ENCODE results near the gene DENND5B.

DNA sequence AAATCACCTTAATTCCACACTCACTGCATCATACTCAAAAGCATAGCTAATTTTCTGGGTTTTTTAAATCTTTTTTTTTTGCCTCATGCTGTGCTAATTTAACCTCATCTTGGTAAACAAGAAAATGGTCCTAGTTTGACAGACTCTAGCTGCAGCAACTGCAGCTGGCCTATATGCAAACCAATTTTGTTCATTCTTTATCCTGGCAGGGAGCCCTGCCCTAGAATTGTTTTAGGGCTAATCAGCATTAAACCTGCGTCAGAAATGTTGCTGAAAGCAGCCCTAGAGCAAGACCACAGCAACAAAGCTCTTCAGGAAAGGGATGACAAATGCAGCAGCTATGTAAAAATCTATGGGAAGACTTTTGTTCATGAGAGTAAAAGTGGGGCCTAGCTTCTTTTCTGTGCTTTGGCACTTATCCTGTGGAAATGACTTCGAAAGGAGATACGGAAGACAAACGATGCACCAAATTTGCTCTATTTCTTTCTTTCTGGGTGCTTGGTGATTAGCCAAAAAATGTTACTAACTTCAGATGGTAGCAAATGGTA is 72.2 kb downstream of the DENND5B start:
- TF ChIP-seq, protein P1, sequence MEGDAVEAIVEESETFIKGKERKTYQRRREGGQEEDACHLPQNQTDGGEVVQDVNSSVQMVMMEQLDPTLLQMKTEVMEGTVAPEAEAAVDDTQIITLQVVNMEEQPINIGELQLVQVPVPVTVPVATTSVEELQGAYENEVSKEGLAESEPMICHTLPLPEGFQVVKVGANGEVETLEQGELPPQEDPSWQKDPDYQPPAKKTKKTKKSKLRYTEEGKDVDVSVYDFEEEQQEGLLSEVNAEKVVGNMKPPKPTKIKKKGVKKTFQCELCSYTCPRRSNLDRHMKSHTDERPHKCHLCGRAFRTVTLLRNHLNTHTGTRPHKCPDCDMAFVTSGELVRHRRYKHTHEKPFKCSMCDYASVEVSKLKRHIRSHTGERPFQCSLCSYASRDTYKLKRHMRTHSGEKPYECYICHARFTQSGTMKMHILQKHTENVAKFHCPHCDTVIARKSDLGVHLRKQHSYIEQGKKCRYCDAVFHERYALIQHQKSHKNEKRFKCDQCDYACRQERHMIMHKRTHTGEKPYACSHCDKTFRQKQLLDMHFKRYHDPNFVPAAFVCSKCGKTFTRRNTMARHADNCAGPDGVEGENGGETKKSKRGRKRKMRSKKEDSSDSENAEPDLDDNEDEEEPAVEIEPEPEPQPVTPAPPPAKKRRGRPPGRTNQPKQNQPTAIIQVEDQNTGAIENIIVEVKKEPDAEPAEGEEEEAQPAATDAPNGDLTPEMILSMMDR (IDR thresholded peaks at IDR 0.05) = no peak
- TF ChIP-seq POLR2A (IDR thresholded peaks at IDR 0.05) = no peak
- no peak for TF ChIP-seq POLR2AphosphoS5 (IDR thresholded peaks at IDR 0.05)
